HUDEP-2 (cell line): Measurements from ENCODE around the gene MAP1LC3C.
A peak's percentile ranks its signal among the peaks of the same experiment; 100 is the strongest.

Source experiments
- DNase-seq, 76 experiments: peaks; one replicate each; lab custom pipeline; 2025; ENCODE audit not compliant: unreplicated experiment in 76 of 76; lab: John Stamatoyannopoulos, UW

Gene MAP1LC3C

DNA sequence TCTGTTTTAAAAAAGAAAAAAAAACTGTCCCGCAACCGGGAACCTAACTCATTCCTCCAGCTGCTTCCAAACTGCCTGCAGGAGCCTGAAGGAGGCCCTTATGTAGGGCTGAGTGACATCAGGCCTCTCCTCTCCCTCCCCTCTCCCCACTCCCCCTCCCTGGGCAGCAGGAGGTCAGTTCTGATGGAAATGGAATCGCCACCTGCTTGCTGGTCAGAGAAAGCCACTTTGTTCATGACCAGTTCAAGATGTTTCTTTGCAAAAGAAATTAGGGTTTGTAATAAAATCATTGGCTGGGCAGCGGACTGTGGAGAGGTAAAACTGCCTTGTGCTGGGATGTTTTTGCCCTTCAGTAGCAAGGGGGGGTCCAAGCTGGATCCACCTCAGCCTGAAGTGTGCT is at the start of gene MAP1LC3C:
Gene MAP1LC3C, minus strand, starts transcription at position 73 of the 400 bp plus-strand sequence. CDS start 90 bp downstream, outside the sequence.
- no peak for DNase-seq

DNA sequence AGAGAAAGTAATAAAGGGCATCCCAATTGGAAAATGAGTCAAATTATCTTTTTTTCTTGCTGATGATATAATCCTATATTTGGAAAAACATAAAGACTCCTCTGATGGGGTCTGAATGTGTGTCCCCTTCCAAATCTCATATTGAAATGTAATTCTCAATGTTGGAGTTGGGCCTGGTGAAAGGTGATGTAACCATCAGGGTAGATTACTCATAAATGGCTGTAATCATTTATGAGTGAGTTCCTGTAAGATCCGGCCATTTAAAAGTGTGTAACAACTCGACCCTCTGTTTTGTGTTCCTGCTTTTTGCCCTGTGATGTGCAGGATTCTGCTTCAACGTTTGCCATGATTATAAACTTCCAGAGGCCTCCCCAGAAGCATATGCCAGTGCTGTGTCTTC is 44.3 kb upstream of the MAP1LC3C start:
- no peak for DNase-seq

DNA sequence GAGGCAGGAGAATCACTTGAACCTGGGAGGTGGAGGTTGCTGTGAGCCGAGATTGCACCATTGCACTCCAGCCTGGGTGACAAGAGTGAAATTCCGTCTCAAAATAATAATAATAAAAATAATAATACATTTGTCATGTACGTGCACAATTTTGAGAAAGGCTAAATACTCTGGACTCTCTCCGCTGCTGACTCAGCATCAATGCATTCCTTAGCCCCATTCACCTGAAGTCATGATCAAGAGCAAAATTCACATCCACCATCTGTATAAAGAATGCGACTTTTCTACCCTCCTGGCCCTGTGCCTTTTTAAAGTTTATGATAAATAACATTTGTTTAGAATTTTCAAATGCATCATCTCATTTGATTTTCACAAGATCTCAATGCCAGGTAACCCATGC is 35.5 kb upstream of the MAP1LC3C start:
- DNase-seq, result no peak

DNA sequence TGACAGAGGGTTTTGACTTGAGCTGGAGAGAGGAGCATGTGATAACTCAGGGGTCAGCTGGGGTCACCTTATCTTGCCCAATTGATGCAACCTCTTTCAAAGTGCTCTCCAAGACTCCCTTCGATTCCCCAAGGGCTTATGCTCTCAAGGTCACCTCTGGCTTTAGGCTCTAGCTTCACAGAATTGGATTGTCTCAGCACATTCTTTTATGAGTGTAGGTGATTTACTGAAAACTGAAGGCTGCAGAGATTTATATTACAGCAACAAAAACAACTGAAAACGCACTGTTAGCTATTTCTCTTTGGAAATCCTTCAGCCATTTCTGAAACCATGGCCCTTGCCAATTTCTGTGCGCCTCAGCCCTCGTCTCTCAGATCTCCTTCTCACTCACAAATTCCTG is 34.5 kb upstream of the MAP1LC3C start:
- DNase-seq, result no peak

DNA sequence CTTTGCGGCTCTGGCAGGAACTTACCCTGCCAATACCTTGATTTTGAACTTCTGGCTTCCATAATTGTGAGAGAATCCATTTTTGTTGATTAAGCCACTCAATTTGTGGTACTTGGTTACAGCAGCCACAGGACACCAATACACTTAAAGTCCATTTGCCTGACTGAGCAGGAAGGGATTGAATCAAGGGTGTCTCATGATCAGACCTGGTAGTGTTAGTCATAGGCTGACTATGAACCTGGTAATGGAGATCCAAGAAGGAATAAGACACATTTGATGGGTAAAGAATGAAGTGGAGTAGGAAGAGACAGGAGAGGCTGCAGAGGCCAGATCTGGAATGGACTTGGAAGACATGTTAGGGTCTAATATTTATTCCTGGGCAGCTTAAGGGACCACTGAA is 31.2 kb upstream of the MAP1LC3C start:
- no peak for DNase-seq

DNA sequence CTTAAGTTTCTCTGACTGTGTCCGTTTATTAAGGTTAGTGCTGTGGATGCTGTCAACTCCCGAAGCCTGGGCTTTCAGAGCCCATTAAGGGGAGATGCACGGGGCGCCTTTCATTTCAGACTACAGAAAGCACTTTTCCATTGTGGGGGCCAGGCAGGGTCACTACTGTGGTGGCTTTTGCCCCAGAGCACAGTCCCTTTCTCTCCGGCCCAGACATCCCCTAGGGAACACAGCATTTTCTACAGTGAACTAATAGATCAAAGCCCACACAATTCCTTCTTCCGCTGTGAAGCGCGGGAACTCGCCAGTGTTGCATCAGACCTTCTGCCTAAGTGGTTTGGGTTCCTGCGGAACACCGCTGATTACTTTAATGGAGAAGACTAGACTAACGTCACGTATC is 26.8 kb upstream of the MAP1LC3C start:
- DNase-seq, result no peak

DNA sequence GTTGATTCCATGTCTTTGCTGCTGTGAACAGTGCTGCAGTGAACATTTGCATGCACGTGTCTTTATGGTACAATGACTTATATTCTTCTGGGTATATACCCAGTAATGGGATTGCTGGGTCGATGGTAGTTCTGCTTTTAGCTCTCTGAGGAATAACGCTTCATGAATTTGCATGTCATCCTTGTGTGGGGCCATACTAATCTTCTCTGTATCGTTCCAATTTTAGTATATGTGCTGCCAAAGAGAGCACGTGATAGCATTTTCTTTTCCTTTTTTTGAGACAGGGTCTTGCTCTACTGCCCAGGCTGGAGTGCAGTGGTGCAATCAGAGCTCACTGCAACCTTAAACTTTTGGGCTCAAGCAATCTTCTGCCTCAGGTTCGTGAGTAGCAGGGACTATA is 24.9 kb upstream of the MAP1LC3C start:
- no peak for DNase-seq

DNA sequence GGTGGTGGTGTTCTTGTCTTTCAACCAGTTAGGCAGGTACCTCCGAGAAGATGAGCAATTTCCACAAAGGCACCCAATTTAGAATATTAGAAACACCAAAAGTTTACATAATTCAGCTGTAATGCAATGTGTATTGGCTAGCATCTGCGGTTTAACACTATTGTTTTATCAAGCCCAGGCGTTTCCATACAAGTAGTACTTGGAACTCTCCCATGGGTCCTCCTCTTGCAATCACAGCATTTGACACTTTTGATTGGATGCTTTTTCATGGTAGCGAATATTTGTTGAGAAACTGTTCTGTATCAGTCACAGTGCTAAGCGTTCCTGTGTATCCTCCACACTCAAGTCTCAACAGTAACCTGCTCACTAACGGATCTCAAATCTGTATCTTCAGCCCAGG is 20.1 kb upstream of the MAP1LC3C start:
- no peak for DNase-seq

DNA sequence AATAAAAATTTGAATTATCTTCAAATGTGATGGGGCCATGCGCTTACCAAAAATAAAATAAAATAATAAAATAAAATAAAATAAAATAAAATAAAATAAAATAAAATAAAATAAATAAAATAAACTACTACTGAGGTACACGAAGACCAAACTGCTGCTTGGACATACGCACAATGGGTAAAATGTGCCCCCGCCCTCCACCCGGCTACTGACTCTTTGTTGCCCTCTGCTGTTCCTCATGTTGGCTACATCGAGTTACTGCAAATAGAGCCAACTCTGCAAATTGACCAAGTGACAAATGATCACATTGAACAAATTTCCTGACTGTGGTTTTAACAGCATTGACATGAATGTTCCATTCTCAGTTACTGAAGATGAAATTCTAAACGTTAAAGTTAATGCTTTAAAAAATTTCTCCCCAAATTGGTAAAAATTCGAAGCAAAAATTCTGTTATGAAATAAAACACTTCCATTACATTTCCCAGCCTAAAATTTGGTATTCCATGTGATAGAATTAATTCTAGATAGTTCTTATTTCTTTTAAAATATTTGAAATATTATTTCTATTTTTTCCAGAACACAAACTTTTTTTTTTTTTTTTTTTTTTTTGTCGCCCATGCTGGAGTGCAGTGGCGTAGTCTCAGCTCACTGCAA is 18.8 kb upstream of the MAP1LC3C start:
- DNase-seq, result peak in 29 of 76 experiments; percentile 0 to 43 (median 12)

DNA sequence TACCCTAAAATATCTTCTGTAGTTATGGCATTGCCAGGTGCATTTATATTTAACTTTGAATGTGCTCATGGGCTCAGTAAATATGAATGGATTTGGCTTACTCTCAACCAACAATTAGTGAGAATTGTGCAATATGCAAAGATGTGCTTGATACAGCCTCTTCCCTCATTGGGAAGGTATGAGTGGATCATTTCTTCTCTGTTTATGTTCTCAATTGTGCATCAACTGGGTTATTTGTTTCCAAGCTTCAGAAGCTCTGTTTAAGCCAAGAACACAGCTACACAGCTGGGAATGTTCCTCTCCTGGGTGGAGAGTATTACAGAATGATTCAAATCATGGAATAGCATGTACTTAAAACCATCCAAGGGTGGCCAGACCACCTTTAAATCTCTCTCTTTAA is 17.6 kb upstream of the MAP1LC3C start:
- no peak for DNase-seq

DNA sequence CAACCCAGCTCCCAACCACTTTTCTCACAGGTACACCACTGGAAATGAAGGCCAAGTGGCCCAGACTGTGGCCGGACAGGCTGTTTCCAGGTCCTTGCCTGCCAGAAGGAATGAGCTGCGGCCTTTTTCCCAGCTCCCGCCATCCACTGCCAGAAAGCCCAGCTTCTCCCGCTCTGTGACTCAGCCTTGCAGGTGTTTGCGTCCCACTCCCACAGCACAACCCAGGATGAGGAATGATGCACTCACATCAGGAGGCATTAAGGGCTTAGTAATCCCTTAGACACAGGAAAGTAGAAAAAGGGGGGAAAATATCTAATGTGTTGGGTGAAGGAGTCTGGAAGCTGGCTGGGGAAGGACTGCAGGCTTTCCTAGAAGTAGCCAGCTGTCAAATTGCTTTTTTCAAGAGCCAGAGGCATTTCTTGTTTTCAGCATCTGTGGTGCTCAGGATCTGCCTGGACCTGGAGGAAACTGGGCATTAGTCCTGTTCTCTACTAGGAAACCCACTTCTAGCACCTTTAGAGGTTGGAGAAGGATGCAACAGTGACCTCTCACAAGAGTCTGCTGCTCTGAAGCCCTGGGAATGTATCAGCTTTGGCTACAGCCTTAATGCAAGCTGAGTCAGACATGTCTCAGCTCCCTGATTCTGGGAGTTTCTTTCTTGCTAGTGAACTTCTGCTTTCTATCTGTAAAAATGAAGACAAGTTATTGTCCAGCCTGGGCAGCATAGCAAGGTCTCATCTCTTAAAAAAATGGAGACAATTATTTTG is 13.2 kb upstream of the MAP1LC3C start:
- no peak for DNase-seq

DNA sequence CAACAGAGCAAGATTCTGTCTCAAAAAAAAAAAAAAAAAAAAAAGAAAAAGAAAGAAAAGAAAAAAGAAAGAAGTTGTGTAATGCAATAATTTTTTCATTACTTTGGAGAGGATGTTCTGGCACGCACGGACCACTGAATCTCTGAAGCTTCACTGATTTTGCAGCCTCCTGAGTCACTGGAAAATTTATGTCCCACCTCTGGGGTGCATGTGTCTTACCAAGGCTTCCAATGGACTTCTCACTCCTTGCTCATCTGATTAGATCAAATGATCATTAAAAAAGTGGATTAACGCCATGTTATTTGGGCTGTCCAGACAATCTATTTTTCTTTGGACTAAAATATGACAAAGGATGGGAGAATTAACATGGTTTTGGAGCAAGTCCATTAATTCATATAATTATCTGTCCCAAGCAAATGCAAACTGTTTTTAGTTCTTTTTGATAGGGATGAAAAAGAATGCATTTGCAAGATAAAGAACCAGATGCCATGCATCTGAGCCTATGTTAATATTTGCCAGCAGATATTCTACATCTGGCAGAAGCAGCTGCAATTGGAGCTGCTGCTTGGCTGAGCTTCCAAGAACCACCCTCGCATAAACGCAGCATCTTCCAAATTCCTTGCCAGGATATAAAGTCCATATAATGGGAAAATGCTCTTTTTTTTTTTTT is 10.1 kb upstream of the MAP1LC3C start:
- no peak for DNase-seq

DNA sequence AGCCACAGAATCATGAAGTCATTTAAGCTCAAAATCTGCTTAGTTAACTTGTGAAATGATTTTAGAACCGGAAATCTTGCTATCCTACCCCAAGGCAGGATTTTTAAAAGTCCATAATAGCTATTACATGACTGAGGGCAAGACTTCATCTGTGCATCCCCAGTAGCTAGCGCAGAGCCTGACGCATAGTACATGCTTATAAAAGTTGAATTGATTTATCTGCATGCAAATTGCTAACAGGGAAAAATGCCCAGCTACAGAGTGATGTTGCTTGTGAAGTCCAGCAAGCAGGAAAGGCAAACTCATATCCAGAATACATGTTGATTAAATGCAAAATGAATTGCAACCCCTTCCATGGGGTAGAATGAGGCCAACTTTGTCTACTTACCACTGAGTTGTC is 8.1 kb upstream of the MAP1LC3C start:
- no peak for DNase-seq

DNA sequence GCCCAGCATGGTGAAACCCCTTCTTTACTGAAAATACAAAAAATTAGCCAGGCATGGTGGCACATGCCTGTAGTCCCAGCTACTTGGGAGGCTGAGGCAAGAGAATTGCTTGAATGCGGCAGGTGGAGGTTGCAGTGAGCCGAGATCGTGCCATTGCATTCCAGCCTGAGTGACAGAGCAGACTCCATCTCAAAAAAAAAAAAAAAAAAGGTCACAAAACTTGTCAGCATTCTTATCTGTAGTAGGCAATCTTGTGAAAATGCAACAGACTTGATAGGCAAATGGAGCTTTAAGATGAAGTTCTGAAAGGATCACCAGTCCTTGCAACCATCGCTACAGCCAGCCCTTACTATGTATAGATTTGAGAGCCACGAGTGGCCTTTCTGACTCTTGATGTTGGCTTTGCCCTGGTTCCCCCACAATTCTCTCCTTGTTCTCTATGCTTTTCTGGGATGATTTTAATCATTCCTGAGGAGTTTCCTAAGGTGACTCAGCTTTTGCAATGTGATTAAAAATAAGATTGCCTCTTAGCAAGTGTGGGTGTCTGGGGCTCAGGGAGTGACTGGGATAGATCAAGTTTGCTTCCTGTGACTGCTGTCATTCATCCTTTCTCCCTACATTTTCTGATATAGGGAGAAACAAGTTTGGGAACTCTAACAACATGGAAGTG is 7.1 kb upstream of the MAP1LC3C start:
- no peak for DNase-seq

DNA sequence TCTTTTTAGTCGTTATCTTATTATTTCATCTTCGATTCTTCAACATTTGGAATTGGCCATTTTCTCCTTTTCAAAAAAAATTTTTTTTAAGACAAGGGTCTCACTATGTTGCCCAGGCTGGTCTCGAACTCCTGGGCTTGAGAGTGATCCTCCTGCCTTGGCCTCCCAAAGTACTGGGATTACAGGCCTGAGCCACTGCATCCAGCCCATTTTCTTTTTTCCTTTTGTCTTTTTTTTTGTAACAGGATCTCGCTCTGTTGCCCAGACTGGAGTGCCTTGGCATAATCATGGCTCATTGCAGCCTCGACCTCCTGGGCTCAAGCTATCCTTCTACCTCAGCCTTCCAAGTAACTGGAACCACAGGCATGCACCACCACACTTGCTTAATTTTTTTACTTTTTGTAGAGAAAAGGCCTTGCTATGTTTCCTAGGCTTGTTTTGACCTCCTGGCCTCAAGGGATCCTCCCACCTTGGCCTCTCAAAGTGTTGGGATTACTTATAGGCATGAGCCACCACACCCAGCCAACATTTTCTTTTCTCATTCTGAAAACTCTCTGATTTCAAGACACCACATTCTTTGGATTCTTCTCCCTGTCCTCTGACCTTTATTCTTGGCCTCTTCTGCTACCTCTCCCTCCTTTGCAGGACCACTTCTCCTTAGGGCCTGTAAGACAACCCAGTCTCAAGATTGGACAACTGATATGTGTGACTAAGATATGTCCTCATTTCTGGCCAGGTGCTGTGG is 6.0 kb upstream of the MAP1LC3C start:
- no peak for DNase-seq

DNA sequence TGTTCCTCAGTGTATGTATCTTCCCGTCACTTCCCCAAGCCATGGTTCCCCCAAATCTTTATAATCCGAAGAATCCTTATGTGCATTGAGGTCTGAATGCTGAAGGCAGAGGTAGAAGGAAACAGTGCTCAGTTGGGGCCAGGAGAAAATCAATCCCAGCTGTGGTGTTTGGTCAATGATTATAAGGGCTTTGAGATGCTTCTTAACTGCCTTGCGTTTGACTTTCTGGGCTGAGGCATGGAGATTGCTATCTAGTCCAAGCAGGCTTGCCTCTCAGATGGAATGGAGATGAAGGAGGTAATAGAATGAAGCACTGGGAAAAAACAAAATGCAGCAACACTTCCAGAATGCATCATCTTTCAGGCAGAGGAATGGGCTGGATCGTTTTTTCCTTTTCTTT is 3.6 kb upstream of the MAP1LC3C start:
- DNase-seq, result no peak

DNA sequence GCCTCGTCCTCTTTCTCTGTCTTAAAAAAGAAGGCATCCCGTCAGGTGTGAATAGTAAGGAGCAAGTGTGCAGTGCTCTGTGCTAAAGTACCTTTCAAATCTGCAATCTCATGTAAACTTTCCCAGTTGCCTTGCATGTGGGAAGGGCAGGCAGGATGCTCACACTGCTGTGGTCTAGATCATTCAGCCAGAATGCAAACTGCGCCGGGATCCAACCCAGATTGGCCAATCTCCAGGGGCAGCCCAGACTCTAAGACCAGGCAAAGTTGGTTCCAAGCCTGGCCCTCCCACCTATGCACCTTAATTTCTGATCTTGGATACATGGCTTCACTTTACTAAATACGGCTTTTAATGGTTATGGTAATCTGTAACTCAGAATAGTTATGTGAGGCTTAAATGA is 3.2 kb upstream of the MAP1LC3C start:
- no peak for DNase-seq

DNA sequence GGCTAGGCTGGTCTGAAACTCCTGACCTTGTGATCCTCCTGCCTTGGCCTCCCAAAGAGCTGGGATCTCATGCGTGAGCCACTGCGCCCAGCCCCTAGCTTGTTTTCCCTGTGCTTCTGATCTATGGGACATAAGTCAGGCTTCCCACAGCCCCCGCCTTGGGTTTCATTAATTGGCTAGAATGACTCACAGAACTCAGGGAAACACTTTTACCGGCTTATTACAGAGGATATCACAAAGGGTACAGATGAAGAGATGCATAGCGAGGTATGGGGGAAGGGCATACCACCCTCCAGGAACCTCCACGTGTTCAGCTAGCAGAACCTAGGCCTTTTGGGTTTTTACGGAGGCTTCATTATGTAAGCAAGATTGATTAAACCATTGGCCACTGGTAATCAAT is 1.5 kb upstream of the MAP1LC3C start:
- no peak for DNase-seq

DNA sequence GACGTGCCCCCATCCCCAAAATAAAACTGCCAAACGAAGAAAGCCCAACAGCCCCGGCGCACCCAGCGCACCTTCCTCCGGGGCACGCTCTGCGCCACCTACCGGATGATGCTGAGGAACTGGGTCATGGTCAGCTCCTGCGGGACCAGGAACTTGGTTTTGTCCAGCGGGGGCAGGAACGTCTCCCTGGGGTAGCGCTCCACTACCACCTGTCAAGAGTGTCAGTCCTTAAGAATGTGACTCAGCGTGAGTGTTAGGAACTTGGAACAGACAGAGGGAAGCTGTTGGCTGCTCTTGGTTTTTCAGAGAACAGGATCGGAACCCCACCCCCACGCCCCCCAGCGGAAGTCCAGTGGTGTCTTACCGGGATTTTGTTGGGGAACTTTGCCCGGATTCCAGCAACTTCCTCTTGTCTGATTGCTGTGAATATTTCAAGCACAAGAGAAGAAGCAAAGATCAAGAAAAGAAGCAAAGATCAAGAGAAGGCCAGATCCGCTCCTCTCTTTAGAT is 431 bp downstream of the MAP1LC3C start:
- peak in 50 of 76 experiments; percentile 3 to 73 (median 46) for DNase-seq

DNA sequence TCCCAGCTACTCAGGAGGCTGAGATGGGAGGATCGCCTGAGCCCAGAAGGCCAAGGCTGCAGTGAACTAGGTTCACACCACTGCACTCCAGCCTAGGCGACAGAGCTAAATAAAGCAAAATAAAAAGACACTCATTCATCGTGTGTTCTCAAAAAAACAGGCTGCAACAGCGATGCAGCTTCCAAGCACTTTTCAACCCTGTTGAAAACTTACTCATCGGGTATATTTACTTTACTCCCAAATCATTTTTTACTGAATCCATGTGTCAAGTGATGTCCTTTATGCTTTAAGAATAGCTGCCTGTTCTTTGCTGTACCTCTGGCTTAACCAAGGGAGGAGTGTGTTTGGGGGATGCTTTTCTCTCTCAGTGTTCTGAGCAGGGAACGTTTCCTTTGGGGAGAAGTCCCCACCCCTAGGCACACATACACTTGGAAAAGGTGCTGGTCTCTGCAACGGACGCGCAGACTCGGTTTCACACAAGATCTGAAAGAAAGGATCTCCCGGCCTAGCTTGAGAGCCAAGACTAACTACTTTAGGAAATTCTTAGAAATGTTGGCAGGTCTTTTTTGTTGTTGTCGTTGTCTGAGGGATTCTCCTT is 1.4 kb downstream of the MAP1LC3C start:
- DNase-seq, result no peak
